Endothelial cell of umbilical vein (primary cell): ENCODE results near the gene FLNB. TPM values are rescaled to one million over a fixed set of nuclear protein-coding genes. Genes with fewer than 3 reads are reported as not detected.

Source experiments
- BruUV-seq: library from RNA; stranded (reverse); fragments of 400-500 nt; replicated peaks from 2 replicates; lab custom pipeline; 2021; lab: Mats Ljungman, UMichigan
- CTCF ChIA-PET: fragments of 300-600, 350-600 bp; sonication (Branson Sonifier 250); formaldehyde crosslinking; loops from one replicate; lab custom pipeline; 2021; ENCODE audit warnings: antibody characterized with exemption, inconsistent platforms; lab: Charles Lee
- POLR2A ChIA-PET: fragments of 300-600, 350-600 bp; sonication (Branson Sonifier 250); formaldehyde crosslinking; loops from one replicate; lab custom pipeline; 2021; ENCODE audit warnings: antibody characterized with exemption, inconsistent platforms; lab: Charles Lee
- DNase-seq: peaks from one replicate; pipeline ENCODE4 v3.0.0-alpha.2; 2011; ENCODE audit warnings: low read depth, low spot score
- FAIRE-seq: peaks from 2 replicates; lab custom pipeline; 2011; peaks lifted over from hg19 to GRCh38; lab: Jason Lieb, UNC
- H2AFZ ChIP-seq: 2 replicates; pipeline ENCODE4 v1.6.0; 2012; ENCODE audit warnings: low read depth, low read length, control low read depth, inconsistent platforms
- H3K27ac ChIP-seq: 2 replicates; pipeline ENCODE4 v1.5.1; 2011; ENCODE audit warnings: low read depth, mild to moderate bottlenecking, control low read depth, low read length, moderate library complexity; ENCODE audit not compliant: insufficient read depth
- H3K27me3 ChIP-seq, 2 experiments: 2 replicates each; pipeline versions ENCODE4 v1.6.0 to v1.6.1; 2011; ENCODE audit warnings: low read length in 2 of 2, mixed read lengths in 1 of 2; ENCODE audit not compliant: control insufficient read depth in 2 of 2, insufficient read depth in 2 of 2
- H3K36me3 ChIP-seq, 2 experiments: 2 replicates in 1 of 2; 3 replicates in 1 of 2; pipeline ENCODE4 v1.5.1; 2011; ENCODE audit warnings: low read length in 2 of 2, mild to moderate bottlenecking in 1 of 2, moderate library complexity in 1 of 2; ENCODE audit not compliant: control insufficient read depth in 2 of 2, insufficient read depth in 2 of 2; ENCODE audit errors: extremely low read depth in 1 of 2
- H3K4me1 ChIP-seq: 3 replicates; pipeline ENCODE4 v1.5.1; 2011; ENCODE audit warnings: mild to moderate bottlenecking, low read length; ENCODE audit not compliant: control insufficient read depth, insufficient read depth; ENCODE audit errors: extremely low read depth
- H3K4me2 ChIP-seq: 2 replicates; pipeline ENCODE4 v1.6.1; 2011; ENCODE audit warnings: low read length, control low read depth, mixed read lengths; ENCODE audit not compliant: insufficient read depth
- H3K4me3 ChIP-seq, 3 experiments: fragments of 200-600 bp in 1 of 3; sonication (generic), shearing (Covaris generic) in 1 of 3; replicated peaks in 1 of 3; 2 replicates each; pipeline ENCODE4 v1.5.1; 2011 to 2016; ENCODE audit warnings: control low read depth in 3 of 3, low read length in 3 of 3, mild to moderate bottlenecking in 2 of 3, inconsistent platforms in 1 of 3, low read depth in 1 of 3, moderate library complexity in 1 of 3; ENCODE audit not compliant: insufficient read depth in 1 of 3
- H3K79me2 ChIP-seq: 2 replicates; pipeline ENCODE4 v1.6.0; 2012; ENCODE audit warnings: low read length, inconsistent platforms; ENCODE audit not compliant: control insufficient read depth, insufficient read depth
- H3K9ac ChIP-seq: replicated peaks from 2 replicates; pipeline ENCODE3; 2011; ENCODE audit warnings: low read length, control low read depth; ENCODE audit not compliant: insufficient read depth; ENCODE audit errors: extremely low read depth
- H3K9me1 ChIP-seq: replicated peaks from 3 replicates; pipeline ENCODE4 v1.6.0; 2011; ENCODE audit warnings: mild to moderate bottlenecking, low read length; ENCODE audit not compliant: control insufficient read depth, insufficient read depth; ENCODE audit errors: extremely low read depth
- H3K9me3 ChIP-seq: replicated peaks from 2 replicates; pipeline ENCODE4 v1.5.1; 2012; ENCODE audit warnings: low read length, inconsistent platforms; ENCODE audit not compliant: control insufficient read depth, insufficient read depth
- H4K20me1 ChIP-seq: replicated peaks from 2 replicates; pipeline ENCODE3; 2011; ENCODE audit warnings: mild to moderate bottlenecking, low read length; ENCODE audit not compliant: control insufficient read depth, insufficient read depth; ENCODE audit errors: extremely low read depth
- EZH2 ChIP-seq: IDR thresholded peaks from 2 replicates; pipeline ENCODE4 v1.6.1; 2012; ENCODE audit warnings: borderline replicate concordance, low read depth, mild to moderate bottlenecking, moderate library complexity, low read length, inconsistent platforms; ENCODE audit not compliant: severe bottlenecking
- FOS ChIP-seq: IDR thresholded peaks from 2 replicates; pipeline ENCODE4 v1.6.1; 2011; ENCODE audit warnings: mild to moderate bottlenecking, low read length, moderate library complexity, borderline replicate concordance; ENCODE audit not compliant: insufficient read depth
- GATA2 ChIP-seq: IDR thresholded peaks from 2 replicates; pipeline ENCODE4 v1.7.0; 2011; ENCODE audit warnings: low read depth, mild to moderate bottlenecking, moderate library complexity, mixed read lengths, low read length; ENCODE audit not compliant: insufficient read length, insufficient read depth
- JUN ChIP-seq: IDR thresholded peaks from 2 replicates; pipeline ENCODE4 v1.6.1; 2011; ENCODE audit warnings: borderline replicate concordance, low read depth; ENCODE audit not compliant: insufficient read length, insufficient read depth
- MYC ChIP-seq: IDR thresholded peaks from one replicate; pipeline ENCODE4 v1.6.1; 2011; ENCODE audit warnings: mild to moderate bottlenecking, low read depth, low read length
- POLR2A ChIP-seq: IDR thresholded peaks from 2 replicates; pipeline ENCODE4 v1.6.1; 2012; ENCODE audit warnings: low read depth, mild to moderate bottlenecking, control low read depth, low read length
- POLR2AphosphoS5 ChIP-seq: IDR thresholded peaks from 2 replicates; pipeline ENCODE4 v1.6.1; 2012; ENCODE audit warnings: low read depth, mild to moderate bottlenecking, control low read depth, low read length, moderate library complexity; ENCODE audit not compliant: insufficient read depth
- dilution Hi-C: fragments of 300-500 bp; cut with MboI; formaldehyde crosslinking; loops from one replicate; pipeline ENCODE4 v1.15.0; 2019; ENCODE audit warnings: low sequenced_read_pairs; ENCODE audit not compliant: extremely low pct_ligation_motif_present
- intact Hi-C: fragments of 100-400 bp; cut with micrococcal nuclease; formaldehyde crosslinking; loops from one replicate; pipeline ENCODE4 v1.10.0; 2022
- polyA plus RNA-seq, 4 experiments: library from polyadenylated mRNA; depleted of rRNA in 3 of 4; stranded (reverse) in 3 of 4; unstranded in 1 of 4; fragments of >200 nt; gene quantifications; 2 replicates each; pipeline versions ENCODE4 v1.2.1 to v1.2.3, GENCODE V29; 2011 to 2012; ENCODE audit warnings: missing spikeins in 1 of 4
- total RNA-seq: library from RNA; stranded (reverse); gene quantifications from 2 replicates; pipeline ENCODE4 v1.2.3, GENCODE V29; 2021
- TF ChIP-seq, protein P1 (sequence below): IDR thresholded peaks from 2 replicates; pipeline ENCODE4 v1.6.1; 2011; ENCODE audit not compliant: insufficient read depth, insufficient read length
- TF ChIP-seq, protein P2 (sequence below), 2 donors: IDR thresholded peaks; 1 replicate in 1 of 2; 2 replicates in 1 of 2; pipeline ENCODE4 v1.5.1; 2011; ENCODE audit warnings: low read length in 2 of 2, mild to moderate bottlenecking in 2 of 2, moderate library complexity in 2 of 2, control low read depth in 1 of 2, inconsistent platforms in 1 of 2, low read depth in 1 of 2; ENCODE audit not compliant: insufficient read depth in 1 of 2; ENCODE audit errors: extremely low read depth in 1 of 2

Gene FLNB
- total and polyA plus RNA-seq, 2 donors (not counting 3 experiments of a cell fraction or from before 2014, with no cell fraction given) = 479 to 670 TPM

DNA sequence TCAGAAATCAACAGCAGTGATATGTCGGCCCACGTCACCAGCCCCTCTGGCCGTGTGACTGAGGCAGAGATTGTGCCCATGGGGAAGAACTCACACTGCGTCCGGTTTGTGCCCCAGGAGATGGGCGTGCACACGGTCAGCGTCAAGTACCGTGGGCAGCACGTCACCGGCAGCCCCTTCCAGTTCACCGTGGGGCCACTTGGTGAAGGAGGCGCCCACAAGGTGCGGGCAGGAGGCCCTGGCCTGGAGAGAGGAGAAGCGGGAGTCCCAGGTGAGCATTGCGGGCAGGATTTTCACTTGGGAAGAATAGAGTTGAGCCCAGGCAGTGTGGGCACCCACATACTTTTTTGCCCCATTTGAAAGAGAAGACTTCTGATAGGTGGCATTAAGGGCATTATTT is 145.1 kb downstream of the FLNB start:
- Histone ChIP-seq H3K27me3 (no peaks in the 10 kb centered on the region), H3K4me2 (no peak overlapping the region), H3K9ac (no peak overlapping the region), H3K79me2 (no peaks in the 10 kb centered on the region), H3K4me1 (no peaks in the 10 kb centered on the region), H3K9me1 (no peaks in the 10 kb centered on the region), H4K20me1 (no peaks in the 10 kb centered on the region), H3K9me3 (no peaks in the 10 kb centered on the region), H2AFZ (no peak overlapping the region), H3K4me3 (no peak overlapping the region), H3K27ac (no peak overlapping the region), H3K36me3 (peaks cover 73 to 88% of the 10 kb centered on the region in 2 experiments)
- ChIA-PET POLR2A (no interaction called here), CTCF (no interaction called here)
- dilution Hi-C loops = loop anchor here (10.0 kb wide), 1 partner anchor 59 kb away; no protein-coding TSS in a partner anchor
- DNase-seq (no peak), FAIRE-seq (no peak)
- TF ChIP-seq, protein P1, sequence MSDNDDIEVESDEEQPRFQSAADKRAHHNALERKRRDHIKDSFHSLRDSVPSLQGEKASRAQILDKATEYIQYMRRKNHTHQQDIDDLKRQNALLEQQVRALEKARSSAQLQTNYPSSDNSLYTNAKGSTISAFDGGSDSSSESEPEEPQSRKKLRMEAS = no peak
- TF ChIP-seq GATA2 = no peak
- TF ChIP-seq FOS = no peak
- TF ChIP-seq POLR2AphosphoS5 = no peak
- TF ChIP-seq MYC = no peak
- no peak for TF ChIP-seq JUN
- no peak for TF ChIP-seq POLR2A
- TF ChIP-seq, protein P2, sequence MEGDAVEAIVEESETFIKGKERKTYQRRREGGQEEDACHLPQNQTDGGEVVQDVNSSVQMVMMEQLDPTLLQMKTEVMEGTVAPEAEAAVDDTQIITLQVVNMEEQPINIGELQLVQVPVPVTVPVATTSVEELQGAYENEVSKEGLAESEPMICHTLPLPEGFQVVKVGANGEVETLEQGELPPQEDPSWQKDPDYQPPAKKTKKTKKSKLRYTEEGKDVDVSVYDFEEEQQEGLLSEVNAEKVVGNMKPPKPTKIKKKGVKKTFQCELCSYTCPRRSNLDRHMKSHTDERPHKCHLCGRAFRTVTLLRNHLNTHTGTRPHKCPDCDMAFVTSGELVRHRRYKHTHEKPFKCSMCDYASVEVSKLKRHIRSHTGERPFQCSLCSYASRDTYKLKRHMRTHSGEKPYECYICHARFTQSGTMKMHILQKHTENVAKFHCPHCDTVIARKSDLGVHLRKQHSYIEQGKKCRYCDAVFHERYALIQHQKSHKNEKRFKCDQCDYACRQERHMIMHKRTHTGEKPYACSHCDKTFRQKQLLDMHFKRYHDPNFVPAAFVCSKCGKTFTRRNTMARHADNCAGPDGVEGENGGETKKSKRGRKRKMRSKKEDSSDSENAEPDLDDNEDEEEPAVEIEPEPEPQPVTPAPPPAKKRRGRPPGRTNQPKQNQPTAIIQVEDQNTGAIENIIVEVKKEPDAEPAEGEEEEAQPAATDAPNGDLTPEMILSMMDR (IDR thresholded peaks at IDR 0.05; ENCODE audit: extremely low read depth in 1 of 2, insufficient read depth in 1 of 2, low read depth in 1 of 2, low read length in 2 of 2) = no peak
- TF ChIP-seq EZH2 = no peak
- intact Hi-C loops = no loop called here
- BruUV-seq = no TSS peak
